Pancreas (tissue), 10 donors: ENCODE measurements around the gene WLS. TPM values are rescaled to one million over a fixed set of nuclear protein-coding genes. Genes with fewer than 3 reads are reported as not detected.

Experiments
- ATAC-seq, 4 donors: fragments of 200-7000 bp; cut with Tn5 transposase; one replicate each; pipeline versions ENCODE4 v1.8.0 to v1.9.1; 2020; ENCODE audit warnings: mild to moderate bottlenecking in 4 of 4, moderate library complexity in 4 of 4
- DNase-seq, 6 donors: peaks; one replicate each; pipeline ENCODE4 v3.0.0-alpha.2; 2020
- FAIRE-seq: peaks from 2 replicates; lab custom pipeline; 2012; peaks lifted over from hg19 to GRCh38; lab: Jason Lieb, UNC
- H3K27ac ChIP-seq, 4 donors: fragments of 200-600 bp; sonication (generic); 1 replicate in 3 of 4; 2 replicates in 1 of 4; pipeline versions ENCODE4 v1.5.0 to v1.8.0; 2020
- H3K27me3 ChIP-seq, 4 donors: fragments of 200-600 bp; one replicate each; pipeline ENCODE4 v1.8.0; 2021
- H3K36me3 ChIP-seq, 3 donors: fragments of 200-600 bp; sonication (generic) in 1 of 3; one replicate each; pipeline versions ENCODE4 v1.5.0 to v1.8.0; 2020 to 2021
- H3K4me1 ChIP-seq, 3 donors: fragments of 200-600 bp; one replicate each; pipeline ENCODE4 v1.8.0; 2021
- H3K4me3 ChIP-seq, 4 donors: fragments of 200-600 bp; sonication (generic) in 2 of 4; one replicate each; pipeline versions ENCODE4 v1.5.0 to v1.8.0; 2020 to 2021
- H3K9me3 ChIP-seq, 4 donors: fragments of 200-600 bp; one replicate each; pipeline ENCODE4 v1.8.0; 2021
- WGBS, 2 donors: extraction: QIAGEN DNeasy Blood & Tissue Kit; methylation state at CpG; one replicate each; pipeline ENCODE4 v1.1.7; 2013; 5-methylcytosine and 5-hydroxymethylcytosine counted together
- intact Hi-C, 3 donors: fragments of 100-400 bp; cut with DNase I; formaldehyde crosslinking; loops; one replicate each; pipeline versions ENCODE4 v1.11.1 to v1.14.2; 2022
- polyA plus RNA-seq, 2 donors: library from polyadenylated mRNA; stranded (reverse); fragments of 200-250 nt; gene quantifications; one replicate each; pipeline ENCODE4 v1.2.3, GENCODE V29; 2013
- total RNA-seq, 6 donors: library from RNA; stranded (reverse); fragmentation: NEBNext Ultra II Directional in 4 of 6; extraction: Animal tissue kit (Norgen Biotek cat#: 25700) in 4 of 6; gene quantifications; one replicate each; pipeline versions ENCODE4 v1.2.1 to v1.2.4, GENCODE V29; 2021 to 2023
- TF ChIP-seq, protein P1 (sequence below), 4 donors: fragments of 200-600 bp; sonication (generic) in 3 of 4; IDR thresholded peaks; one replicate each; pipeline versions ENCODE4 v1.5.0 to v1.8.0; 2021; ENCODE audit warnings: antibody characterized with exemption in 4 of 4
- donor health status: healthy with polysubstance abuse.
- donor health status: DM: no; HTN: no; CAD: no; lungs with moderate emphysema.
- donor health status: DM: no; HTN: no; CAD: no.
- donor health status: control.
- donor health status: control.
- donor health status: Bipolar disorder and iron deficiency.
- donor health status: DM: yes; HTN: yes; CAD: no.
- donor health status: DM: no; HTN: no; CAD: no.
- donor health status: DM: no; HTN: no; CAD: no.
- donor health status: DM: yes; HTN: yes; CAD: no.

WLS gene
- total and polyA plus RNA-seq, 8 donors, result 32.5 to 121 (median 68.8) TPM

DNA sequence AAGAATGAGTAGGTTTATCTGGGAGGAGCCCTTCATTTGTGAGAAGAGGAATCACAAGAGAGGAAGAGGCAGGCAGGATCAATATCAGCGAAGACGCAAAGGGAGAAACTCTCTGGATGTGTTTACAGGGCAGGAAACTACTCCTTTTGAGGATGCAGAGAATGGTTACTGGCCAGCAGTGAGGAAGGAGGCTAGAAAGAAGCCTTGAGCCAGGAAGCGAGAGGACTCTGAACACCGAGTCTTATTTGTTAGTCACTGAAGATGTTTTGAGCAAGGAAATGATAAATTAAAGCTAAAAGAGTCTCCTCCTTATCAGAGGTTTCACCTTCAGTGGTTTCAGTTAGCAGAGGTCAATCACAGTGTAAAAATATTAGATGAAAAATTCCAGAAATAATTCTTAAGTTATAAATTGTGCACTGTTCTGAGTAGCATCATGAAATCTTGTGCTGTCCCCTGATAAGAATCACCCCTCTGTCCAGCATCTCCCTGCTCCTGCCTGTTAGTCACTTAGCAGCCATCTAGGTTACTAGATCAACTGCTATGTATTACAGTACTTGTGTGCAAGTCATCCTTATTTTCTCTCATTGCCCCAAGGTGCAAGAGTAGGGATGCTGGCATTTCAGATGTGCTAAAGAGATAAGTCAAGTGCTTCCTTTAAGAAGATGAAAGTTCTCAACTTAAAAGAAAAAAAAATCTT, 43.5 kb downstream of the WLS start:
- TF ChIP-seq, protein P1, sequence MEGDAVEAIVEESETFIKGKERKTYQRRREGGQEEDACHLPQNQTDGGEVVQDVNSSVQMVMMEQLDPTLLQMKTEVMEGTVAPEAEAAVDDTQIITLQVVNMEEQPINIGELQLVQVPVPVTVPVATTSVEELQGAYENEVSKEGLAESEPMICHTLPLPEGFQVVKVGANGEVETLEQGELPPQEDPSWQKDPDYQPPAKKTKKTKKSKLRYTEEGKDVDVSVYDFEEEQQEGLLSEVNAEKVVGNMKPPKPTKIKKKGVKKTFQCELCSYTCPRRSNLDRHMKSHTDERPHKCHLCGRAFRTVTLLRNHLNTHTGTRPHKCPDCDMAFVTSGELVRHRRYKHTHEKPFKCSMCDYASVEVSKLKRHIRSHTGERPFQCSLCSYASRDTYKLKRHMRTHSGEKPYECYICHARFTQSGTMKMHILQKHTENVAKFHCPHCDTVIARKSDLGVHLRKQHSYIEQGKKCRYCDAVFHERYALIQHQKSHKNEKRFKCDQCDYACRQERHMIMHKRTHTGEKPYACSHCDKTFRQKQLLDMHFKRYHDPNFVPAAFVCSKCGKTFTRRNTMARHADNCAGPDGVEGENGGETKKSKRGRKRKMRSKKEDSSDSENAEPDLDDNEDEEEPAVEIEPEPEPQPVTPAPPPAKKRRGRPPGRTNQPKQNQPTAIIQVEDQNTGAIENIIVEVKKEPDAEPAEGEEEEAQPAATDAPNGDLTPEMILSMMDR (IDR thresholded peaks at IDR 0.05), result no peak
- Histone ChIP-seq H3K9me3 (no peaks in the 10 kb centered on the region), H3K4me3 (no peak overlapping the region), H3K4me1 (no peaks in the 10 kb centered on the region), H3K36me3 (peaks cover 0 to 15% (median 4%) of the 10 kb centered on the region in 3 donors), H3K27ac (no peak overlapping the region), H3K27me3 (no peaks in the 10 kb centered on the region)
- ATAC-seq (no peak), DNase-seq (no peak), FAIRE-seq (no peak)
- 86 to 90% methylated on average over 4 of the region's 4 CpGs for WGBS, 2 donors
- intact Hi-C loops, result no loop called here

DNA sequence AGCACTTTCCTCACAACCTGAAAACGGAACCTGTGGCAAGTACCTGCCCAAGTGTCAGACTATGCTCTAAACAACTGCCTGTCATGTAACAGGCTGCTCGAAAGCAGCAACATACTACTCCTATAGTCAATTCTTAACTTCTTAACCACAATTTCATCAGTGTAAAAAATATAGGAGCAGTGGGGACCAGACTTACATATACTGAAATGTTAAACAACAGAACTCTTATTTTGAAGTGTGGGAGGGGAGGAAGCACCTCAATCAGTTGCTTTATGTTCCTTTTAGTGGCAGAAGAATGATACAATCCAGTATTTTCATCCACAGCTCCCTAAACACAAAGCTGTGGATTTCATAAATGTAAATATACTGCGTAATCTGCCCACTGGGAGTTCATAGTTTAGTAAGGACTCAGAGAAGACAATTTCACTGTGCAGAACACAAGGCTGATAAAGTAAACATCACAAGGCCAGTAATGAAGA, 44.2 kb downstream of the WLS start:
- intact Hi-C loops, result no loop called here
- H3K4me3 ChIP-seq, result no peak overlapping the region
- FAIRE-seq (no peak), DNase-seq (no peak), ATAC-seq (no peak)
- H3K9me3 ChIP-seq, result no peaks in the 10 kb centered on the region
- no peaks in the 10 kb centered on the region for H3K27me3 ChIP-seq
- H3K4me1 ChIP-seq, result no peaks in the 10 kb centered on the region
- H3K36me3 ChIP-seq, result peaks cover 0 to 15% (median 4%) of the 10 kb centered on the region in 3 donors
- H3K27ac ChIP-seq, result no peak overlapping the region
- 85 to 86% methylated on average over 3 of the region's 3 CpGs for WGBS, 2 donors
- TF ChIP-seq, protein P1 (IDR thresholded peaks at IDR 0.05), result no peak

DNA sequence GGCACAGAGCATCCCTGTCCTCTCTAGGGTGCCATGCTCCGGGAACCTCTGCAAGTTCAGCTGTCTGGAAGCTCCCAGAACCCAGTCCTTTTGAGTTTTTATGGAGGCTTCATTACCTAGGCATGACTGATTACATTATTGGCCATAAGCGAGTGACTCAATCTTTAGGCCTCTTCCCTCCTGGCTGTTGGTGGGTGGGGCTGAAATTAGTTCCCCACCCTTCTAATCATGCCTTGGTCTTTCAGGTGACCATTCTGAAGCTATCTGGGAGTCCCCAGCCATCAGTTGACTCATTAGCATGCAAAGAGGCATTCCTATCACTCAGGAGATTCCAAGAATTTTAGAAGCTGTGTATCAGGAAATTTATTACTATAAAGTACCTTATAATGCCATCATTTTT, 46.6 kb downstream of the WLS start:
- DNase-seq, result no peak
- no peak for FAIRE-seq
- H3K4me3 ChIP-seq, result no peak overlapping the region
- H3K4me1 ChIP-seq, result no peaks in the 10 kb centered on the region
- no peak for ATAC-seq
- TF ChIP-seq, protein P1 (IDR thresholded peaks at IDR 0.05), result no peak
- no peaks in the 10 kb centered on the region for H3K9me3 ChIP-seq
- H3K36me3 ChIP-seq, result peaks cover 0 to 15% (median 4%) of the 10 kb centered on the region in 3 donors
- H3K27me3 ChIP-seq, result no peaks in the 10 kb centered on the region
- WGBS, 2 donors, result 51 to 100% methylated on average over 2 of the region's 2 CpGs
- H3K27ac ChIP-seq, result no peak overlapping the region
- intact Hi-C loops, result no loop called here

DNA sequence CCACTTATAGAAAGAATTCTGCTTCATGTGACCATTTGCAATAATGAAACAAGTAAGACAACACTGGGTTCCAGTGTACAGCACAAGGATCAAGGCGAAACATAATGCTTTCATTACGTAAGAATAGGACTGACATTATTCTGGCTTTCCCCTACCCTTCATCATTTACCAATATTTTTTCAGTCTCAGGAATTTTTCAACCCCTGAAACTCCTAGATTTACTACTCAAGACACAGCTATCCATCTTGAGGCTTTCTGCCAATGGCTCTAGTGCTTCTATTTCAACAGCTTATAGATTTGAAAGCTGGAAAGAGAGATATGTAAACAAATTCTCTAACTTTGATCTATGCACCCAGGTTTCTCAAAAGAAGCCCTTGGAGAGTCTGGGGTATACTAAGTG, 48.4 kb downstream of the WLS start:
- WGBS, 2 donors, result 96 to 97% methylated on average over 2 of the region's 2 CpGs
- FAIRE-seq (no peak), ATAC-seq (no peak), DNase-seq (no peak)
- no peaks in the 10 kb centered on the region for H3K27me3 ChIP-seq
- H3K4me3 ChIP-seq, result no peak overlapping the region
- H3K9me3 ChIP-seq, result no peaks in the 10 kb centered on the region
- intact Hi-C loops, result no loop called here
- TF ChIP-seq, protein P1 (IDR thresholded peaks at IDR 0.05), result no peak
- peaks cover 0 to 3% (median 0%) of the 10 kb centered on the region in 3 donors for H3K36me3 ChIP-seq
- no peak overlapping the region for H3K27ac ChIP-seq
- H3K4me1 ChIP-seq, result no peaks in the 10 kb centered on the region

DNA sequence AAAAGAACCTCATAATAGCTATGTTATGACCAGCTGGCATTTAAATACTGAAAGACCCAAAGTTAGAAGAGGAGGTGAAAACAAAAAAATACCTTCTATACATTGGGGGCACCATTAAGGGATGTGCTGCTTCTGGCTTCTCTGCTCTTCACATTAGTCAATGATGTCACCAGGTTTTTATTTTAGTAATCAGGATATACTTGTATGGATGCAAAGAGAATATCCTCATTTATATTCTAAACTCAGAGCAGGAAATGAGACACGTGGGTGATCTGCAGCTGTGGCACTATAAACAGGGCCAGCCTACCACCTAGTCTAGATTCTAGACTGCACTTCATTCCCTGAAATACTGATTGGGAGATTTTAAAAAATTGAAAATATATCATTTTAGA, 51.2 kb downstream of the WLS start:
- Histone ChIP-seq H3K27me3 (no peaks in the 10 kb centered on the region), H3K27ac (no peak overlapping the region), H3K4me1 (peaks cover 7 to 17% (median 10%) of the 10 kb centered on the region in 3 donors), H3K4me3 (no peak overlapping the region), H3K9me3 (no peaks in the 10 kb centered on the region), H3K36me3 (no peaks in the 10 kb centered on the region)
- no peak for DNase-seq
- TF ChIP-seq, protein P1 (IDR thresholded peaks at IDR 0.05), result no peak
- 85 to 95% methylated on average over 1 of the region's 1 CpG for WGBS, 2 donors
- intact Hi-C loops, result no loop called here
- no peak for FAIRE-seq
- no peak for ATAC-seq
